NT2/D1 (cell line): ENCODE results near the gene PRR30.

Source experiments
- DNase-seq: peaks from one replicate; pipeline ENCODE4 v3.0.0-alpha.2; 2011; ENCODE audit warnings: low read depth, low spot score
- H3K27me3 ChIP-seq: 2 replicates; pipeline ENCODE4 v1.6.0; 2011; ENCODE audit warnings: mild to moderate bottlenecking; ENCODE audit not compliant: insufficient read length, insufficient read depth
- H3K36me3 ChIP-seq: 2 replicates; pipeline ENCODE4 v1.6.1; 2011; ENCODE audit warnings: mild to moderate bottlenecking, low read length, mixed read lengths; ENCODE audit not compliant: insufficient read depth, insufficient read length
- H3K4me1 ChIP-seq: 2 replicates; pipeline ENCODE4 v1.5.1; 2011; ENCODE audit not compliant: insufficient read depth, insufficient read length
- H3K4me3 ChIP-seq: 2 replicates; pipeline ENCODE4 v1.5.1; 2011; ENCODE audit warnings: low read depth; ENCODE audit not compliant: insufficient read length
- H3K9ac ChIP-seq: 2 replicates; pipeline ENCODE4 v1.6.0; 2011; ENCODE audit warnings: low read depth; ENCODE audit not compliant: insufficient read length
- H3K9me3 ChIP-seq: 2 replicates; pipeline ENCODE4 v1.5.1; 2011; ENCODE audit warnings: mild to moderate bottlenecking, low read length; ENCODE audit not compliant: insufficient read depth
- SUZ12 ChIP-seq: IDR thresholded peaks from 2 replicates; pipeline ENCODE4 v1.6.1; 2011; ENCODE audit not compliant: insufficient read length, insufficient read depth; ENCODE audit errors: extremely low read depth
- YY1 ChIP-seq: IDR thresholded peaks from 2 replicates; pipeline ENCODE4 v1.6.1; 2011; ENCODE audit not compliant: insufficient read length, insufficient read depth
- ZNF274 ChIP-seq: IDR thresholded peaks from 2 replicates; pipeline ENCODE4 v1.6.1; 2011; ENCODE audit warnings: mild to moderate bottlenecking, low read depth, low read length

PRR30 gene

DNA sequence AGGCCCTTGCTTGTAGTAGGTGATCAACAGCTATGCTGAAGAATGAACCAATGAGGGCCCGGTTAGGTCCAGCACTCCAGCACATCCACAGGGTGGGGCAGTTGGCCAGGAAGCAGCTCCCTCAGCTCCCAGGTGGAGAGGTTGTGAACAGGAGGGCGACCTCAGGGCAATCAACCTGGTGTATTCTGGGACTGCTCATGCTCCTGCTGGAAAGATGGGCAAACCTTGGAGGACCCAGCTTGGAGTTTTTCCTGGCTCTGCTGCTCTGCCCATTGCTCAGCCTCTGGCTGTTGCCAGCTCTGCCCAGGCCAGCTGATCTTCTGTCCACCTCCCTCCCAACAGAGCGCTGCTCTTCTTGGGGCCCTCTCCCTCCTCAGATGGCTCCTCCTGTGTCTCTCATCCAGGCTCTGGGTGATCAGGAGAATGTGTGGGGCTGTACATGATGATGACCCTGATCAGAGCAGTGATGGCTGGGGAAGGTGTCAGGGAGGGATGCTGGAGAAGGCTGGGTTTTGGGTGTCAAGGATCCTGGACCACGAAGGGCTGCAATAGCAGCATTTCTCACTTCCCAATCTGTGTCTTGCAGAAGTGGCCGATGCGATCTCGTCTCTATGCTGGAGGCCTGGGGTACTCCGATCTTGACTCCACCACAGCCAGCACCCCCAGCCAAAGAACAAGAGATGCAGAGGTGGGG lies 13.0 kb upstream of the PRR30 start:
- TF ChIP-seq SUZ12 = no peak
- TF ChIP-seq ZNF274 = no peak
- TF ChIP-seq YY1 = no peak
- Histone ChIP-seq H3K27me3 (no peaks in the 10 kb centered on the region), H3K9ac (no peak overlapping the region), H3K9me3 (no peaks in the 10 kb centered on the region), H3K4me1 (peaks cover 4% of the 10 kb centered on the region), H3K4me3 (no peak overlapping the region), H3K36me3 (no peaks in the 10 kb centered on the region)
- DNase-seq = no peak

DNA sequence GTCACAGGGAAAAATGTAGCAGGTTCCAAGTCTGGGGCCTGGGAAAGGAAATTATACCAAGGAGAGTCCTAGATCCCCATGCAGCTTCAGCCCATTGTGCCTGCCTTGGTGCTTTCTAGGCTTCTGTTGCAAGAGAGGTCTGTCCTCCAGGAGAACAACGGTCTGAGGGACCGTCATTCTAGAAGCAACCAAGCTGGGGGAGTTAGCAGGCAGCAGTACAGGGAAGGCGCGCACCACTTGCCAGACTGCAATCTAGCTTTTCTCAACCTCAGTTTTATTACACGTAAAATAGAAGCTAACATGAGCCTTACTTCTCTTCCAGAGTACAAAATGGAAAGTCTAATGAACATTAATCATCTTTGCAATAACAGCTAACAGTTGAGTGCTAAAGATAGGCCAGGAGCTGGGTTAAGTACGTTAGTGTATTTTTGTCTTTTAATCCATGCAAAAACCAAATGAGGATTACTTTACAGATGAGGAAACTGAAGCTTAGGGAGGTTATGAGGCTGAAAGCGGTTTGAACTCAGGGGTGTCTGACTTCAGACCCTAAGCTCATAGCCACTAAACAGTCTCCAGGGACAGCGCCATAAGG lies 11.5 kb upstream of the PRR30 start:
- Histone ChIP-seq H3K9me3 (no peaks in the 10 kb centered on the region), H3K36me3 (no peaks in the 10 kb centered on the region), H3K9ac (no peak overlapping the region), H3K4me3 (no peak overlapping the region), H3K27me3 (no peaks in the 10 kb centered on the region), H3K4me1 (peaks cover 4% of the 10 kb centered on the region)
- TF ChIP-seq SUZ12 (no peak), YY1 (no peak), ZNF274 (no peak)
- no peak for DNase-seq

DNA sequence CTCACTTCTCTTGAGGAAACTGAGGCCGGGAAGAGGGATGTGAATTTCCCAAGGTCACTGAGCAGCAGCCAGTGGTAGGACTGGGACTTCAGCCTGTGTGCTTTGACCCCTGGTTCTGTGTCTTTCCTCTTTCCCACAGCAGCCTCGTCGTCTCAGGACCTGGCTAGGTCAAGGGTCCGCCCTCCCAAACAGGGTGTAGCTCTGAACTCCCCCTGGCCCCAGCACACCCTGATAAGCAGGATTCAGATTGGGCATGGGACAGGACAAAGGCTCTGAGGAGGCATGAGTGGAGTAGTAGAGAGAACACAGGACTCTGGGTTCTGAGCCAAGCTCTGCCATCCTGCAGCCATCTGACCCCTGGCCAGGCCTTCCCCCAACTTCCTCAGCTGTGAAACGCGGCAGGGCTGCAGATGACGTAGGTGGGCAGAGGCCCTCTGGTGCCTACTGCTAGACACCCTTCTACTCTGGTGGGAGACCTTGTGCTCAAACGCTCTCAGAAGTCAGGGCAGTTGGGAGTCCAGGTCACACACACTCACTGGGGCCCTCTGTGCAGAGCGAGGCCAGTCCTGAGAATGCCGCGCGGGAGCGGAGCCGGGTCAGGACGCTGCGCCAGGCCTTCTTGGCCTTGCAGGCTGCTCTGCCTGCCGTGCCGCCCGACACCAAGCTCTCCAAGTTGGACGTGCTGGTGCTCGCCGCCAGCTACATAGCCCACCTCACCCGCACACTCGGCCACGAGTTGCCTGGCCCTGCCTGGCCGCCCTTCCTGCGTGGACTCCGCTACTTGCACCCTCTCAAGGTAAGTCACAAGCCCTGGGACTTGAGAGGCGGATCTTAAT lies 10.6 kb upstream of the PRR30 start:
- no peak for TF ChIP-seq ZNF274
- no peak for TF ChIP-seq SUZ12
- no peak for TF ChIP-seq YY1
- DNase-seq = no peak
- Histone ChIP-seq H3K4me1 (peaks cover 4% of the 10 kb centered on the region), H3K27me3 (no peaks in the 10 kb centered on the region), H3K36me3 (no peaks in the 10 kb centered on the region), H3K9me3 (no peaks in the 10 kb centered on the region), H3K4me3 (no peak overlapping the region), H3K9ac (no peak overlapping the region)

DNA sequence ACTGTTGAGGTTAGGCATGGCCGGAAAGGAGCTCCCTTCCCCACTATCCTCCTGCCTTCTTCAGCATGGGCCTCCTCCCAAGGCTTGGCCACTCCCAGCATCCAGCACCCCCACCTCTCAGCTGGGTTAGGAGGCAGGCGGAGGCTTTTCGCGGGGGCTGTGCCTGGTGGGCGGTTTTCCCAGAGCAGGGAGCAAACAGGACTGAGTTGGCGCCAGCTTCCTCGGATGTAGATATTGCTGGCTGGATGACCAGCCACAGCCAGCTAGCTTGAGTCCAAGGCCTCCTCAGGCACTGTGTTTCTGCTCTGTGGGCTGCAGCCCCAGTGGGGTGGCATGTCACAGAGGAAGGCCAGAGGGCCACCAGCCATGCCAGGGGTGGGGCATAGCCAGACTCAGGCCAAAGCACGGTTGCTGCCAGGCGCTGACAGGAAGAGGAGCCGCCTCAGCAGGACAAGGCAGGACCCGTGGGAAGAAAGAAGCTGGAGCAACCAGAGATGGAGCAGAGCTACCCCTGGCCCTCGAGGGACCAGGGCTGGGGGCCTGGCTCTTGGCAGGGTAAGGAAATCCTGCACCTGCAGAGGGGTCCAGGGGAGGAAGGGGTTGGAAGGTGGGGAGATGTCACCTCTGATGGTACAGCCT lies 9.7 kb upstream of the PRR30 start, which contains the start of gene TCF23:
TCF23 (plus strand) TSS at position 204 of the 639 bp plus-strand sequence; CDS start at position 334, 130 bp downstream.
- Histone ChIP-seq H3K9ac (no peak within 1 kb of the TSS), H3K9me3 (no peaks in the 10 kb centered on the region), H3K36me3 (no peaks in the 10 kb centered on the region), H3K4me3 (no peak within 1 kb of the TSS), H3K4me1 (peaks cover 4% of the 10 kb centered on the region), H3K27me3 (no peaks in the 10 kb centered on the region)
- TF ChIP-seq ZNF274 (no peak), YY1 (no peak), SUZ12 (no peak)
- DNase-seq = no peak

DNA sequence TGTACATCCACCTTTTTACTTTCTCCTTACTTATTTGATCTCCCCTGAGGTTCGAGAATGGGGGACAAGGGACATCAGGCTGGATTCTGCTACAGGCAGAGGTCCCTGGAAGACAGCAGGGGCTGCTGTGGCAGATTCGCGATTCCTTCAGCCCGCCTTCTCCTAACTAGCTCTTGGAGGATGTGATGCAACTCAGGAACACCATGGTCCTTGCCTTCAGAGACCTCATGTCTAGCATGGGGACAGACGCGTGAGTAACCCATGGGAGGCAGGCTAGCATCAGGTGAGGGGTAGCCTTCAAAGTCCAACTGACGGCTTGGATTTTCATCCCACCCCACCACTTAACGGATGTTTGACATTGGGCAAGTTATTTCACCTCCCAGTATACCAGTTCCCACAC lies 8.7 kb upstream of the PRR30 start:
- TF ChIP-seq ZNF274 (no peak), YY1 (no peak)
- no peak for DNase-seq

DNA sequence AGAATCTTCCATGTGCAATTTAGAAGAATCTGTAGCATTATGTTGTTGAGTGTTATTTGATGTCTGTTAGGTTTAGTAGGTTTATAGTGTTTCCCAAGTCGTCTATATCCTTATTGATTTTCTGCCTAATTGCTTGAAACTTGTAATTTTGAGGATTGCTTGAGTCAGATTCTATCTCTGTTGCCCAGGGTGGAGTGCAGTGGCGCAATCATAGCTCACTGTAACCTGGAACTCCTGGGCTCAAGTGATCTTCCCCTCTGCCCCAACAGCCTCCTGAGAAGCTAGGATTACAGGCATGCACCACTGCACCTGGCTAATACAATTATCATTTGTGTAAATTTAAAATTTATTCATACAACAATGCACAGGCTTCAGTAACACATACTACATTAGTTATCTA lies 6.5 kb upstream of the PRR30 start:
- Histone ChIP-seq H3K9me3 (no peaks in the 10 kb centered on the region), H3K4me3 (no peak overlapping the region), H3K36me3 (no peaks in the 10 kb centered on the region), H3K9ac (no peak overlapping the region), H3K4me1 (peaks cover 2% of the 10 kb centered on the region), H3K27me3 (no peaks in the 10 kb centered on the region)
- TF ChIP-seq ZNF274 (no peak), YY1 (no peak), SUZ12 (no peak)
- no peak for DNase-seq

More for the DNA sequence above, 8.7 kb upstream of the PRR30 start:
- Histone ChIP-seq H3K4me3 (no peak overlapping the region), H3K36me3 (no peaks in the 10 kb centered on the region), H3K27me3 (no peaks in the 10 kb centered on the region), H3K9ac (no peak overlapping the region), H3K9me3 (no peaks in the 10 kb centered on the region), H3K4me1 (peaks cover 4% of the 10 kb centered on the region)

DNA sequence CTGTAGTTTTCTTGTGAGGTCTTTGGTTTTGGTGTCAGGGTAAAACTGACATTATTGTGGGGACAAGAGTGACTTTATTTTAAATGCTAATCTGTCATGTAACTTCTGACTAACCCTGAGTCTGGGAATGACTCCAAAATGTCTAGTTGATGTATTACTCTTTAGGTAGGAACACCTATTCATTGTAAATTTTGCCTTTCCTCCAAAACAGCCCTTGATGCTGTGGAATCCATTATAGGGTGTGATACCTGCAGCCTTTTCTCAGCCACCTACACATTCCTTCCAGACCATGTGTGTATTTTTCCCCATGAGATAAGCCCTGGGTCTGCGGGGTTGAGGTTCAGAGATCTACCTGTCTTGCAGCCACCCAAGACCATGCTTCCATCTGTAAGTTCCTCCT lies 4.1 kb upstream of the PRR30 start:
- no peaks in the 10 kb centered on the region for H3K9me3 ChIP-seq
- no peak overlapping the region for H3K9ac ChIP-seq
- no peak overlapping the region for H3K4me3 ChIP-seq
- no peaks in the 10 kb centered on the region for H3K36me3 ChIP-seq
- no peak for TF ChIP-seq ZNF274
- H3K27me3 ChIP-seq = no peaks in the 10 kb centered on the region
- no peaks in the 10 kb centered on the region for H3K4me1 ChIP-seq
- DNase-seq = no peak
